ENCODE data around the gene PTPRC. TPM values are rescaled to one million over a fixed set of nuclear protein-coding genes. Genes with fewer than 3 reads are reported as not detected.

The PTPRC gene
- total and polyA plus RNA-seq, 7 donors, result 0.42 to 7.0 (median 3.9) TPM

DNA sequence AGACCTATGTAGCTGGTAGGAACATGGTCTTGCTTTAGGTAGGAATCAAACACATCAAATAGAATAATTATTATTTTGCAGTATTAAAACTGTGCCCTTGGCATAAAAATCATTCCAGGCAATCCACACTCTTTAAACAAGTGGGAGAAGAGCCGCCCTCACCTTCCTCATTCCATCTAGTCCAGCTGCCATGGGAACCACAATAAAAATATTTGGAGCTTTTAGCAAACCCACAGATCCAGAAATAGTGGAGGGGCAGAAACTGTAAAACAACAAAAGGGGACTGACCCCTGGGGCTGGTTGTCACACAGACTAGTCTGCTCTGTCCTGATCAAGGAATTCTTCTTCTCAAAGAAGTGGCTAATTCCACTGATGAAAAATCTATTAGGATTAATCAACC lies 61.6 kb downstream of the PTPRC start:
- ATAC-seq, result no peak
- Histone ChIP-seq H3K9me3 (no peaks in the 10 kb centered on the region), H3K36me3 (ENCODE audit: insufficient read depth in 1 of 2, low read depth in 1 of 2) (no peaks in the 10 kb centered on the region), H3K27ac (no peak overlapping the region), H3K27me3 (ENCODE audit: insufficient read depth in 3 of 3, low read length in 2 of 3) (no peaks in the 10 kb centered on the region), H3K4me3 (no peak overlapping the region), H3K4me1 (no peaks in the 10 kb centered on the region)
- intact Hi-C loops (cut with DNase I), result no loop called here
- WGBS, 3 donors, result 69 to 76% (median 74%) methylated on average over 1 of the region's 1 CpG
- DNase-seq, result no peak
- TF ChIP-seq, protein P1, sequence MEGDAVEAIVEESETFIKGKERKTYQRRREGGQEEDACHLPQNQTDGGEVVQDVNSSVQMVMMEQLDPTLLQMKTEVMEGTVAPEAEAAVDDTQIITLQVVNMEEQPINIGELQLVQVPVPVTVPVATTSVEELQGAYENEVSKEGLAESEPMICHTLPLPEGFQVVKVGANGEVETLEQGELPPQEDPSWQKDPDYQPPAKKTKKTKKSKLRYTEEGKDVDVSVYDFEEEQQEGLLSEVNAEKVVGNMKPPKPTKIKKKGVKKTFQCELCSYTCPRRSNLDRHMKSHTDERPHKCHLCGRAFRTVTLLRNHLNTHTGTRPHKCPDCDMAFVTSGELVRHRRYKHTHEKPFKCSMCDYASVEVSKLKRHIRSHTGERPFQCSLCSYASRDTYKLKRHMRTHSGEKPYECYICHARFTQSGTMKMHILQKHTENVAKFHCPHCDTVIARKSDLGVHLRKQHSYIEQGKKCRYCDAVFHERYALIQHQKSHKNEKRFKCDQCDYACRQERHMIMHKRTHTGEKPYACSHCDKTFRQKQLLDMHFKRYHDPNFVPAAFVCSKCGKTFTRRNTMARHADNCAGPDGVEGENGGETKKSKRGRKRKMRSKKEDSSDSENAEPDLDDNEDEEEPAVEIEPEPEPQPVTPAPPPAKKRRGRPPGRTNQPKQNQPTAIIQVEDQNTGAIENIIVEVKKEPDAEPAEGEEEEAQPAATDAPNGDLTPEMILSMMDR (IDR thresholded peaks at IDR 0.05), result no peak

DNA sequence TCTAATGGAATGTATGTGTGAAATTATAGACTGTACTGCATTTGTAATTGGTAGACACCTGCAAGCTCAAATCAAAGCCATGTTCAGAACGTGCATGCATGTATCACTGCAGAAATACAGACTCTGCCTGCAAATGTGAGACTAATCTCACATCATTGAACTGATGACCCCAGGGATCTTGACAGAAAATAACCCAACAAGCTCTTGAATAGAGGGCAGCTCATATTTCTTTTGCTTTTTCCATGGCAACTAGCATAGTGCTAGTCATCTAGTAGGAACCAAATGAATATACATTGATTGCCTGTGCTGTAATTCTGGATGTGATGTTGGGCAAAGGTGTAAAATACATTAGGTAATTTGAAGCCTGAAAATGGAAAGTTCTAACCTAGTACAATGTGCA lies 62.4 kb downstream of the PTPRC start:
- H3K36me3 ChIP-seq (ENCODE audit: insufficient read depth in 1 of 2, low read depth in 1 of 2), result no peaks in the 10 kb centered on the region
- WGBS, 3 donors, result 12 to 26% (median 24%) methylated on average over 1 of the region's 1 CpG
- TF ChIP-seq, protein P1 (IDR thresholded peaks at IDR 0.05), result no peak

DNA sequence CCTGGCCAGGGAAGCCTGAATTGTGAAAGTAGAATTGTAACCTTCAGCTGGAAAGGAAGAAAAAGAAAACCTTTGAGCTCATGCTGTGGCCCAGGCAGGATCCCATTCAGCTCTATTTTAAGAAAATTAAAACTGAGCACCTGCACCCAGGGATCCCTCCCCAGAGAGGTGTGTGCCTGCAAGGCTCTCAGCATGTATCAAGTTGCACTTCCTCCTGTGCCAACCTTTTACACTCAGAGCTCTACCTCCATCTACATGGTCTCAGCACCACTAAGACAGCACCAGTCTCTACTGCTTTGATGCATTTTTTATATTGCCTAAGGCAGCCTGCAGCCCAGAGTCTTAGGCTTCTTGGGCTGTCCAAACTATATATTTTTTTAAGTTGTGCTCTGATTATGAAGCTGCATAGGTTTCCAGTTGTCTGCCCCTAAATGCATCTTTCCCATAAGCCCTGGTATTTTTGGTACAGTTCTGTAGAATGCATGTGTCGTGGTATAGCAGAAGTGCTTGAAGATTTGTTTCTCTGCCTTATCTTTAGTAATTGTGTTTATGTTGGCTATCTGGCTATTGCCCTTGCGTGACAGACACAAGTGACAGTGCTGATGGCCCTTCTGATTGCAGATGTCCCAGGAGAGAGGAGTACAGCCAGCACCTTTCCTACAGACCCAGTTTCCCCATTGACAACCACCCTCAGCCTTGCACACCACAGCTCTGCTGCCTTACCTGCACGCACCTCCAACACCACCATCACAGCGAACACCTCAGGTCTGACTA lies 63.1 kb downstream of the PTPRC start:
- TF ChIP-seq, protein P1 (IDR thresholded peaks at IDR 0.05), result no peak
- Histone ChIP-seq H3K4me1 (no peaks in the 10 kb centered on the region), H3K4me3 (no peak overlapping the region), H3K9me3 (no peaks in the 10 kb centered on the region), H3K27ac (no peak overlapping the region), H3K27me3 (ENCODE audit: insufficient read depth in 3 of 3, low read length in 2 of 3) (no peaks in the 10 kb centered on the region), H3K36me3 (ENCODE audit: insufficient read depth in 1 of 2, low read depth in 1 of 2) (no peaks in the 10 kb centered on the region)
- DNase-seq (no peak), ATAC-seq (no peak)
- WGBS, 3 donors, result 80 to 90% (median 89%) methylated on average over 4 of the region's 4 CpGs
- intact Hi-C loops (cut with DNase I), result no loop called here

More for the DNA sequence above, 62.4 kb downstream of the PTPRC start:
- Histone ChIP-seq H3K27ac (no peak overlapping the region), H3K9me3 (no peaks in the 10 kb centered on the region), H3K27me3 (ENCODE audit: insufficient read depth in 3 of 3, low read length in 2 of 3) (no peaks in the 10 kb centered on the region), H3K4me1 (no peaks in the 10 kb centered on the region), H3K4me3 (no peak overlapping the region)
- ATAC-seq (no peak), DNase-seq (no peak)
- intact Hi-C loops (cut with DNase I), result no loop called here

DNA sequence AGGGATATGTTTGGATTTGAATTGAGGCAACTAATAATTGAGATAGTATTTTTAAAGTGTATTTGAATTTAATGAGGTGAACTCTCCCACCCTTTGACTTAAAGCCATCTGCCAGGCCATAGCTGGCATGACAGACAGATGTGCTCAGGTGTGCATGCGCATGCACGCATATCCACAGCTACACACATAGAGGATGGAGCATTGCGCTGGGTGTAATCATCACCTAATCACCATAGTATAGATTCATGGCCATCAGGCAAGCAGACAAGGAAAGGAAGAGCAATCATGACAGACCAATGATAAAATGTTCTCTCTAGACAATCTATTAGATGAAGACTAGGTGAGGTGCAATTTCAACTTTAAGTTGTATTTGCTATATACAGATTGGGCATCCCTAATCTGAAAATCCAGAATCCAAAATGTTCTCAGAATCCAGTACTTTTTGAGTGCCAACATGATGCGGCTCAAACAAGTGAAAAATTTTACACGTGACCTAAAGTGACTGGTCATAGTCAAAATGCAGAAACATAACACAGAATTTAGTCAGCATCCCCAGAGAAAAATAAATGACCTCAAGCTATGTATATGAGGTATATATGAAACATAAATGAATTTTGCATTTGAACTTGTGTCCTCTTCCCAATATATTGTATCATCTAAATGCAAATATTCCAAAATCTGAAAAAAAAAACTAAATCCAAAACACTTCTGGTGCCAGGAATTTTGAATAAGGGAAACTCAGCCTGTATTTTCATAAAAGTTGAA lies 70.1 kb downstream of the PTPRC start:
- Histone ChIP-seq H3K9me3 (no peaks in the 10 kb centered on the region), H3K4me1 (no peaks in the 10 kb centered on the region), H3K36me3 (ENCODE audit: insufficient read depth in 1 of 2, low read depth in 1 of 2) (no peaks in the 10 kb centered on the region), H3K27ac (no peak overlapping the region), H3K4me3 (no peak overlapping the region), H3K27me3 (ENCODE audit: insufficient read depth in 3 of 3, low read length in 2 of 3) (no peaks in the 10 kb centered on the region)
- intact Hi-C loops (cut with DNase I), result no loop called here
- TF ChIP-seq, protein P1 (IDR thresholded peaks at IDR 0.05), result no peak
- ATAC-seq, result no peak
- DNase-seq, result no peak
- WGBS, 3 donors, result 80 to 93% (median 87%) methylated on average over 5 of the region's 5 CpGs

Measured in psoas muscle (tissue), 8 donors.